H1 (cell line): Measurements from ENCODE around the gene AQP6.

Experiments
- POLR2A ChIP-seq, 2 experiments: IDR thresholded peaks; 1 replicate in 1 of 2; 2 replicates in 1 of 2; pipeline ENCODE4 v1.6.1; 2011; ENCODE audit warnings: low read depth in 2 of 2, low read length in 2 of 2, mild to moderate bottlenecking in 2 of 2; ENCODE audit errors: control extremely low read depth in 1 of 2
- RXRA ChIP-seq: IDR thresholded peaks from 2 replicates; pipeline ENCODE4 v1.6.1; 2011; ENCODE audit warnings: low read depth, mild to moderate bottlenecking, low read length, moderate library complexity; ENCODE audit not compliant: insufficient read depth
- SUZ12 ChIP-seq: fragments of 200-600 bp; sonication (generic); IDR thresholded peaks from 2 replicates; pipeline ENCODE4 v1.6.1; 2012; ENCODE audit warnings: mild to moderate bottlenecking, inconsistent platforms, low read length, moderate library complexity, mixed read lengths
- TF ChIP-seq, protein P1 (sequence below): IDR thresholded peaks from 2 replicates; pipeline ENCODE4 v1.6.1; 2011; ENCODE audit warnings: low read length, improper control_type of control experiment
- TF ChIP-seq, protein P2 (sequence below), 3 experiments: IDR thresholded peaks; 1 replicate in 2 of 3; 2 replicates in 1 of 3; pipeline versions ENCODE4 v1.5.1 to v1.6.1; 2011; ENCODE audit warnings: low read length in 3 of 3, mild to moderate bottlenecking in 3 of 3, inconsistent platforms in 2 of 3, low read depth in 1 of 3, moderate library complexity in 1 of 3; ENCODE audit not compliant: insufficient read depth in 1 of 3; ENCODE audit errors: control extremely low read depth in 1 of 3

DNA sequence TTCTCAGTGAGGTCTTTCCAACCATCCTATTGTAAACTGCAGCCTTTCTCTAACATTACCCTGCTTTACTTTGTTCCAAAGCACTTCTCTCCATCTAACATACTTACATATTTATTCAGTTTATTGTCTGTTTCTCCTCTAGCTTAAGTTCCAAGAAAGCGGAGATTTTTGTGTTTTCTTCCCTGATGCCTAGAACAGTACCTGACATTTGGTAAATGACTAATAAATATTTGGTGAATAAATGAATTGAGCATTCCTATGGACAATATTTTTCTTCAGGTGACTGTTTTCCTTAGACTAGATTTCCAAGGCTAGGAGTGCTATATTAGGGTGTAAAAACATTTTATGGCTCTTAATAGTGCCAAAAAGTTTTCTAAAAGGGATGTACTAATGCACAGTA lies 50.2 kb downstream of the AQP6 start:
- TF ChIP-seq, protein P1, sequence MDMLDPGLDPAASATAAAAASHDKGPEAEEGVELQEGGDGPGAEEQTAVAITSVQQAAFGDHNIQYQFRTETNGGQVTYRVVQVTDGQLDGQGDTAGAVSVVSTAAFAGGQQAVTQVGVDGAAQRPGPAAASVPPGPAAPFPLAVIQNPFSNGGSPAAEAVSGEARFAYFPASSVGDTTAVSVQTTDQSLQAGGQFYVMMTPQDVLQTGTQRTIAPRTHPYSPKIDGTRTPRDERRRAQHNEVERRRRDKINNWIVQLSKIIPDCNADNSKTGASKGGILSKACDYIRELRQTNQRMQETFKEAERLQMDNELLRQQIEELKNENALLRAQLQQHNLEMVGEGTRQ = no peak
- TF ChIP-seq, protein P2, sequence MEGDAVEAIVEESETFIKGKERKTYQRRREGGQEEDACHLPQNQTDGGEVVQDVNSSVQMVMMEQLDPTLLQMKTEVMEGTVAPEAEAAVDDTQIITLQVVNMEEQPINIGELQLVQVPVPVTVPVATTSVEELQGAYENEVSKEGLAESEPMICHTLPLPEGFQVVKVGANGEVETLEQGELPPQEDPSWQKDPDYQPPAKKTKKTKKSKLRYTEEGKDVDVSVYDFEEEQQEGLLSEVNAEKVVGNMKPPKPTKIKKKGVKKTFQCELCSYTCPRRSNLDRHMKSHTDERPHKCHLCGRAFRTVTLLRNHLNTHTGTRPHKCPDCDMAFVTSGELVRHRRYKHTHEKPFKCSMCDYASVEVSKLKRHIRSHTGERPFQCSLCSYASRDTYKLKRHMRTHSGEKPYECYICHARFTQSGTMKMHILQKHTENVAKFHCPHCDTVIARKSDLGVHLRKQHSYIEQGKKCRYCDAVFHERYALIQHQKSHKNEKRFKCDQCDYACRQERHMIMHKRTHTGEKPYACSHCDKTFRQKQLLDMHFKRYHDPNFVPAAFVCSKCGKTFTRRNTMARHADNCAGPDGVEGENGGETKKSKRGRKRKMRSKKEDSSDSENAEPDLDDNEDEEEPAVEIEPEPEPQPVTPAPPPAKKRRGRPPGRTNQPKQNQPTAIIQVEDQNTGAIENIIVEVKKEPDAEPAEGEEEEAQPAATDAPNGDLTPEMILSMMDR (IDR thresholded peaks at IDR 0.05; ENCODE audit: control extremely low read depth in 1 of 3, insufficient read depth in 1 of 3, low read depth in 1 of 3, low read length in 3 of 3) = no peak
- TF ChIP-seq RXRA = no peak
- no peak for TF ChIP-seq SUZ12
- no peak for TF ChIP-seq POLR2A (IDR thresholded peaks at IDR 0.05; ENCODE audit: control extremely low read depth in 1 of 2, low read depth in 2 of 2, low read length in 2 of 2)
